HepG2 (cell line): ENCODE measurements around the gene CEP83. TPM values are rescaled to one million over a fixed set of nuclear protein-coding genes. Genes with fewer than 3 reads are reported as not detected.

Experiments
- FOSL1 ChIP-seq: sonication (generic); formaldehyde crosslinking; IDR thresholded peaks from 2 replicates; pipeline ENCODE4 v1.9.0; 2021; ENCODE audit warnings: missing genetic modification reagents, borderline replicate concordance
- JARID2 ChIP-seq: sonication (generic); formaldehyde crosslinking; IDR thresholded peaks from 2 replicates; pipeline ENCODE4 v1.8.1; 2023; ENCODE audit warnings: missing genetic modification reagents, inconsistent platforms; ENCODE audit not compliant: insufficient replicate concordance
- KDM1A ChIP-seq: IDR thresholded peaks from 2 replicates; pipeline ENCODE4 v1.6.1; 2016; ENCODE audit warnings: missing compliant biosample characterization
- KLF13 ChIP-seq: sonication (generic); formaldehyde crosslinking; IDR thresholded peaks from 2 replicates; pipeline ENCODE4 v1.4.0; 2020; ENCODE audit warnings: mild to moderate bottlenecking, missing genetic modification reagents
- NR2C2 ChIP-seq: sonication (generic); formaldehyde crosslinking; IDR thresholded peaks from 2 replicates; pipeline ENCODE4 v1.4.0; 2020; ENCODE audit warnings: missing genetic modification reagents, mild to moderate bottlenecking, moderate library complexity, borderline replicate concordance
- PRDM10 ChIP-seq: sonication (generic); formaldehyde crosslinking; IDR thresholded peaks from 2 replicates; pipeline ENCODE4 v1.4.0; 2020; ENCODE audit warnings: low read depth, missing genetic modification reagents
- STAT6 ChIP-seq: sonication (generic); formaldehyde crosslinking; IDR thresholded peaks from 2 replicates; pipeline ENCODE4 v1.4.0; 2020; ENCODE audit warnings: missing genetic modification reagents, mild to moderate bottlenecking, borderline replicate concordance
- ZBTB8A ChIP-seq: sonication (generic); formaldehyde crosslinking; IDR thresholded peaks from 2 replicates; pipeline ENCODE4 v1.4.0; 2020; ENCODE audit warnings: mild to moderate bottlenecking, low read depth, missing genetic modification reagents, borderline replicate concordance
- polyA plus RNA-seq, 8 experiments: library from polyadenylated mRNA; depleted of rRNA in 3 of 8; stranded (reverse) in 7 of 8; unstranded in 1 of 8; fragments of >200 nt; fragmentation: Illumina TruSeq in 4 of 8; extraction: Trizol in 4 of 8; gene quantifications; 2 replicates each; pipeline versions ENCODE4 v1.2.1 to v1.2.3, GENCODE V29; 2011 to 2016; ENCODE audit warnings: low read depth in 4 of 8, missing spikeins in 1 of 8, mixed read lengths in 1 of 8; ENCODE audit not compliant: insufficient read depth in 1 of 8
- total RNA-seq, 5 experiments: library from RNA; depleted of rRNA; stranded (reverse); fragments of >200 nt; fragmentation: Illumina TruSeq; extraction: Trizol; gene quantifications; 2 replicates each; pipeline ENCODE4 v1.2.3, GENCODE V29; 2016; ENCODE audit warnings: low read depth in 1 of 5

CEP83 gene
- total and polyA plus RNA-seq, 2 of the 13 experiments (the other 11 are each of a cell fraction or from before 2014, with no cell fraction given): 6.2 to 19.2 TPM

- TF ChIP-seq STAT6 (CRISPR knock-in tag): no peak
- TF ChIP-seq PRDM10 (CRISPR knock-in tag): no peak
- TF ChIP-seq FOSL1 (CRISPR knock-in tag): no peak
- TF ChIP-seq KDM1A (CRISPR knock-in tag): no peak
- no peak for TF ChIP-seq NR2C2
- TF ChIP-seq ZBTB8A (CRISPR knock-in tag): no peak
- TF ChIP-seq KLF13 (CRISPR knock-in tag): no peak
- TF ChIP-seq JARID2: no peak
Measured at GRCh38 chr12:94384030-94384429, 75.6 kb downstream of the CEP83 start (continued).
